Upper lobe of right lung (tissue), 1 donor: ENCODE results near the gene ANKH. TPM values are rescaled to one million over a fixed set of nuclear protein-coding genes. Genes with fewer than 3 reads are reported as not detected.

Experiments
- ATAC-seq: fragments of 200-7000 bp; cut with Tn5 transposase; one replicate; pipeline ENCODE4 v1.9.1; 2020; ENCODE audit warnings: mild to moderate bottlenecking, moderate library complexity
- DNase-seq: peaks from one replicate; pipeline ENCODE4 v3.0.0-alpha.2; 2020
- H3K27ac ChIP-seq: fragments of 200-600 bp; one replicate; pipeline ENCODE4 v1.8.0; 2022
- H3K27me3 ChIP-seq: fragments of 200-600 bp; one replicate; pipeline ENCODE4 v1.8.0; 2022; ENCODE audit warnings: mild to moderate bottlenecking
- H3K36me3 ChIP-seq: fragments of 200-600 bp; one replicate; pipeline ENCODE4 v1.8.0; 2022
- H3K4me1 ChIP-seq: fragments of 200-600 bp; one replicate; pipeline ENCODE4 v1.8.0; 2022
- H3K4me3 ChIP-seq: fragments of 200-600 bp; one replicate; pipeline ENCODE4 v1.8.0; 2022; ENCODE audit warnings: mild to moderate bottlenecking
- H3K9me3 ChIP-seq: fragments of 200-600 bp; one replicate; pipeline ENCODE4 v1.8.0; 2022
- intact Hi-C: fragments of 100-400 bp; cut with DNase I; formaldehyde crosslinking; loops from one replicate; pipeline ENCODE4 v1.11.0; 2022
- total RNA-seq: library from RNA; stranded (reverse); fragmentation: NEBNext Ultra II Directional; extraction: Animal tissue kit (Norgen Biotek cat#: 25700); gene quantifications from one replicate; pipeline ENCODE4 v1.2.1, GENCODE V29; 2021
- TF ChIP-seq, protein P1 (sequence below): fragments of 200-600 bp; IDR thresholded peaks from one replicate; pipeline ENCODE4 v1.8.0; 2022; ENCODE audit warnings: antibody characterized with exemption
- donor health status: DM: no; HTN: yes; CAD: no; lungs with severe emphysema.

Gene ANKH
- total RNA-seq, 1 donor from 2014 or later: 67.2 TPM

DNA sequence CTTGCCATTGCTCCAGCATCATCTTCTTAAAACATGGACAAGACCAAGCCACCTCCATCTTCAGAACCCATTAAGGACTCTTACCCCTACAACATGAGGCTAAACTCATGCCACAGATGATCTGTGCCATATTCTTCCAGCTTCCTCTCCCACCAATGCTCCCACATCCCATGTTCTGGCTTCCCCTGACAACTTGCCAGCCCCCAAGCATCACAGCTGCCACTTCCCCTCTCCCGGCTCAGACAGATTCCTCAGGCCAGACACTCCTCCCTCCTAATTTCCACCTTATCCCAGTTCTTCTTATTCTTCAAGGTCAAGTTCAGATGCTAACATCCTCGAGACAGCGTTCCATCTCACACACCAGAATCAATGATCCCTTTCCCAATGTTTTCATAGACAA, 57.8 kb downstream of the ANKH start:
- TF ChIP-seq, protein P1, sequence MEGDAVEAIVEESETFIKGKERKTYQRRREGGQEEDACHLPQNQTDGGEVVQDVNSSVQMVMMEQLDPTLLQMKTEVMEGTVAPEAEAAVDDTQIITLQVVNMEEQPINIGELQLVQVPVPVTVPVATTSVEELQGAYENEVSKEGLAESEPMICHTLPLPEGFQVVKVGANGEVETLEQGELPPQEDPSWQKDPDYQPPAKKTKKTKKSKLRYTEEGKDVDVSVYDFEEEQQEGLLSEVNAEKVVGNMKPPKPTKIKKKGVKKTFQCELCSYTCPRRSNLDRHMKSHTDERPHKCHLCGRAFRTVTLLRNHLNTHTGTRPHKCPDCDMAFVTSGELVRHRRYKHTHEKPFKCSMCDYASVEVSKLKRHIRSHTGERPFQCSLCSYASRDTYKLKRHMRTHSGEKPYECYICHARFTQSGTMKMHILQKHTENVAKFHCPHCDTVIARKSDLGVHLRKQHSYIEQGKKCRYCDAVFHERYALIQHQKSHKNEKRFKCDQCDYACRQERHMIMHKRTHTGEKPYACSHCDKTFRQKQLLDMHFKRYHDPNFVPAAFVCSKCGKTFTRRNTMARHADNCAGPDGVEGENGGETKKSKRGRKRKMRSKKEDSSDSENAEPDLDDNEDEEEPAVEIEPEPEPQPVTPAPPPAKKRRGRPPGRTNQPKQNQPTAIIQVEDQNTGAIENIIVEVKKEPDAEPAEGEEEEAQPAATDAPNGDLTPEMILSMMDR: no peak
- DNase-seq: no peak
- Histone ChIP-seq H3K4me3 (no peak overlapping the region), H3K27ac (no peak overlapping the region), H3K27me3 (no peaks in the 10 kb centered on the region), H3K36me3 (no peaks in the 10 kb centered on the region), H3K9me3 (no peaks in the 10 kb centered on the region), H3K4me1 (peaks cover 11% of the 10 kb centered on the region)
- intact Hi-C loops: no loop called here
- no peak for ATAC-seq

DNA sequence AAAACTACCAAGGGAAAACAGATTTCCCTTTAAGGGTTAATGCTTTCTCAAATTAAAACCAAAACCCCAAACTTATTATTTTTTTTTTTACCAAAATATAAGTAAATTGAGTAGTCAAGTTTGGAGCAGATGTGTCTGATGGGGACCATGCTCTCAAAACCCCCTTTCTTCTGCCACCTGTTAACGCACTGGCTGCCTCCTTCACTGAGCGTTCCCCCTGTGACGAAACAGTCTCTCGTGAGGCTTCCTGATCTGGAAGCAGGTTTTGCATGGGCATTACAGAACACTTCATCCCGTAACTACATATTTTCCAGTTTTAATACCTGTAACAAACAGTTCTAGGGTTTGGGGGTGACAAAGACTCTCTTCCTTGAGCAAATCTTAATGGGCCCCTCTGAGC, 59.4 kb downstream of the ANKH start:
- H3K27ac ChIP-seq: no peak overlapping the region
- intact Hi-C loops: no loop called here
- TF ChIP-seq, protein P1: no peak
- H3K4me1 ChIP-seq: peaks cover 11% of the 10 kb centered on the region
- no peak for DNase-seq
- no peak overlapping the region for H3K4me3 ChIP-seq
- no peaks in the 10 kb centered on the region for H3K27me3 ChIP-seq
- no peak for ATAC-seq
- H3K36me3 ChIP-seq: no peaks in the 10 kb centered on the region
- H3K9me3 ChIP-seq: no peaks in the 10 kb centered on the region

DNA sequence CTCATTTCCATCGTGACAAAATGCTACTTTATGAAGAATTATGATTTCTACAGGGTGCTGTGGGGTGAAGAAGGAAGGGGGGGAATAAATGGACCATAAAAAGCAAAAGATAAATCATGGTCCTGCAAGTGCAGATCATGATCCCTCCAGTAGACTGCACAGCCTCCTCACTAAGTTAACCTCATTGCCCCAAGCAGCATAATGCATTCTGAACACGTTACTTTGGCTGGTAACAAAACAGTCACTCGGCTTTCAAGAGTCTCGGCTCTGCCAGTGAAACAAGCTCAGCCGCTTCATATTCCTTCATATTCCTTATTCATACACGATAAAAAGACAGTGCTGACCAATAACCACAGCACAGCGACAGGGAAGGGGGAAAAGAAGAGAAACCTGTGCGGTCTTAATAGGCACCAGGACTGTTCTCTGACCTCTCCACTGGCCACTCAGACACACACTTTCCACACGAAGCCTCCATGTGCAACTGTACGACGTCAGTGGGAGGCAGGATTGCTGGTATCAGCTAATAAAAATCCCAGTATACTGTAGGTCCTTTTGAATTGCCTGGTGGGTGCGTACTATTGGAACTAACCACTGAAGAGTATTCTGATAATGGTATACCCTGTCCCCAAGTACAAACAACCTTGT, 60.5 kb downstream of the ANKH start:
- Histone ChIP-seq H3K4me1 (peaks cover 11% of the 10 kb centered on the region), H3K4me3 (no peak overlapping the region), H3K27me3 (no peaks in the 10 kb centered on the region), H3K9me3 (no peaks in the 10 kb centered on the region), H3K27ac (no peak overlapping the region), H3K36me3 (no peaks in the 10 kb centered on the region)
- TF ChIP-seq, protein P1: no peak
- no peak for DNase-seq
- no peak for ATAC-seq
- intact Hi-C loops: no loop called here

DNA sequence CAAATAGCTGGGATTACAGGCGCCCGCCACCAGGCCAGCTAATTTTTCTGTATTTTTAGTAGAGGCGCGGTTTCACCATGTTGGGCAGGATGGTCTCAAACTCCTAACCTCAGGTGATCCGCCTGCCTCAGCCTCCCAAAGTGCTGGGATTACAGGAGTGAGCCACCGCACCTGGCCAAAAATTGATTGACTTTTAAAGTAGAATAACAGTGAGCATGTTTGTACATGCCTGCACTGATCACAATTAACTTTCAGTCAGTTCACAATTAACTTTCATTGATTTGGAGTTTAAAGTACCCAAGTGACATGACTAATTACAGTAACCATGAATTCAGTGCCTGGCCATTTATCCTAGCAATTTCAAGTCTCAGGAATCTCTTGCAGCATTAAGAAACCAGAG, 61.3 kb downstream of the ANKH start:
- no peak for ATAC-seq
- H3K27me3 ChIP-seq: no peaks in the 10 kb centered on the region
- H3K36me3 ChIP-seq: no peaks in the 10 kb centered on the region
- H3K4me3 ChIP-seq: no peak overlapping the region
- TF ChIP-seq, protein P1: no peak
- DNase-seq: no peak
- no peaks in the 10 kb centered on the region for H3K9me3 ChIP-seq
- intact Hi-C loops: no loop called here
- H3K27ac ChIP-seq: peak overlapping the region; percentile 55
- H3K4me1 ChIP-seq: peaks cover 11% of the 10 kb centered on the region

DNA sequence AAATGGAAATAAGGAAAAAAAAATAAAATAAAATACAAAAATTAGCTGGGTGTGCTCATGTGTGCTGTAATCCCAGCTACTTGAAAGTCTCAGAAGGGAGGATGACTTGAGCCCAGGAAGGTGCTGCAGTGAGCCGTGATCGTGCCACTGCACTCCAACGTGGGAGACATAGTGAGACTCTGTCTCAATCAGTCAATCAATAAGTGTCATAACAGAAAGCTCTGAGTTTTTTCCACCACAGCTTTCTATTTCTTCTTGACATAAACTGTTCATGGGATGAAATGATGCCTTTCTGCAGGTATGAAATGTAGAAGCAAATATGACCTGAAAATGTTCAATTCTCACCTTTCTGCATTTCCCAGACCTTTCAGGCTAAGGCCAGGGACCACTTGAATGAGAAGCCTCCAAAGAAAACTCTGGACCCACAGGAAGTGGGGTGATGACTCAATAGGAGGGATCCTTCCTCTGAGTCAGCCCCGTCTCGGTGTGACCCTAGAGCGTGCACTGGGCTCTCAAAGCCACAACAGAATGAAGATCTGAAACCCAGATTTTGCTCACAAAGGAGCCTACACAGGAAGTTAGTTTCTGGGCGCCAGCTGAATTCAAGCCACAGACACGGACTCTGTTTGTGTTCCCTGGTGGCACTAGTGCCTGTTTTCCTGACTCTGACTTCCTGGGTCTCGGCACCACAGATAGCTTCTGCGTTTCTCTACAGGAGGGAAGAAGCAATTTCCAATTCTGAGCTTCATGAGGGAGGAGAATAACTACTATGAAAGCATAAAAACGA, 62.0 kb downstream of the ANKH start:
- DNase-seq (no peak), ATAC-seq (peak; percentile 91)
- Histone ChIP-seq H3K36me3 (no peaks in the 10 kb centered on the region), H3K27me3 (no peaks in the 10 kb centered on the region), H3K27ac (peak overlapping the region; percentile 55), H3K4me3 (no peak overlapping the region), H3K4me1 (peaks cover 11% of the 10 kb centered on the region), H3K9me3 (no peaks in the 10 kb centered on the region)
- TF ChIP-seq, protein P1: no peak
- intact Hi-C loops: no loop called here
